Thyroid gland (tissue), 4 donors: ENCODE measurements around the gene TTC12. TPM values are rescaled to one million over a fixed set of nuclear protein-coding genes. Genes with fewer than 3 reads are reported as not detected.

Experiments
- DNase-seq, 2 donors: peaks; one replicate each; pipeline ENCODE4 v3.0.0-alpha.2; 2019
- H3K27ac ChIP-seq, 3 donors: fragments of 200-600 bp; sonication (generic); 1 replicate in 2 of 3; 2 replicates in 1 of 3; pipeline ENCODE4 v1.5.1; 2016 to 2019; ENCODE audit warnings: mild to moderate bottlenecking in 1 of 3, moderate library complexity in 1 of 3
- H3K27me3 ChIP-seq: fragments of 200-600 bp; sonication (generic); one replicate; pipeline ENCODE4 v1.5.1; 2019
- H3K36me3 ChIP-seq, 2 donors: fragments of 200-600 bp; sonication (generic); one replicate each; pipeline ENCODE4 v1.5.1; 2016 to 2019
- H3K4me1 ChIP-seq, 2 donors: fragments of 200-600 bp; sonication (generic); one replicate each; pipeline ENCODE4 v1.5.1; 2017 to 2019
- H3K4me3 ChIP-seq, 3 donors: fragments of 200-600 bp; sonication (generic); replicated peaks in 1 of 3; 1 replicate in 2 of 3; 2 replicates in 1 of 3; pipeline ENCODE4 v1.5.1; 2016; ENCODE audit warnings: mild to moderate bottlenecking in 1 of 3
- H3K9me3 ChIP-seq: fragments of 200-600 bp; sonication (generic); one replicate; pipeline ENCODE4 v1.5.1; 2017
- POLR2A ChIP-seq, 2 donors: fragments of 450-650 bp; IDR thresholded peaks; one replicate each; pipeline ENCODE4 v1.6.1; 2017; ENCODE audit warnings: antibody characterized with exemption in 2 of 2, mild to moderate bottlenecking in 2 of 2, moderate library complexity in 1 of 2
- WGBS, 2 donors: methylation state at CpG; one replicate each; pipeline ENCODE4 v1.1.5; 2017; 5-methylcytosine and 5-hydroxymethylcytosine counted together
- intact Hi-C: fragments of 100-400 bp; cut with DNase I; formaldehyde crosslinking; loops from one replicate; pipeline ENCODE4 v1.15.1; 2023
- total RNA-seq, 4 donors: library from RNA; depleted of rRNA; stranded (reverse); fragments of >200 nt; gene quantifications; one replicate each; pipeline ENCODE4 v1.2.3, GENCODE V29; 2016
- TF ChIP-seq, protein P1 (sequence below), 6 experiments: fragments of 200-600 bp in 3 of 6; fragments of 450-650 bp in 3 of 6; sonication (generic) in 3 of 6; IDR thresholded peaks; one replicate each; pipeline ENCODE4 v1.5.1; 2016 to 2019; ENCODE audit warnings: antibody characterized with exemption in 6 of 6, mild to moderate bottlenecking in 2 of 6, inconsistent platforms in 1 of 6, moderate library complexity in 1 of 6

TTC12 gene
- total RNA-seq, 4 donors from 2014 or later, result 30.8 to 45.6 (median 36.8) TPM

- H3K36me3 ChIP-seq, result no peaks in the 10 kb centered on the region
- H3K27ac ChIP-seq, result no peak overlapping the region
- H3K27me3 ChIP-seq, result no peaks in the 10 kb centered on the region
- TF ChIP-seq, protein P1, sequence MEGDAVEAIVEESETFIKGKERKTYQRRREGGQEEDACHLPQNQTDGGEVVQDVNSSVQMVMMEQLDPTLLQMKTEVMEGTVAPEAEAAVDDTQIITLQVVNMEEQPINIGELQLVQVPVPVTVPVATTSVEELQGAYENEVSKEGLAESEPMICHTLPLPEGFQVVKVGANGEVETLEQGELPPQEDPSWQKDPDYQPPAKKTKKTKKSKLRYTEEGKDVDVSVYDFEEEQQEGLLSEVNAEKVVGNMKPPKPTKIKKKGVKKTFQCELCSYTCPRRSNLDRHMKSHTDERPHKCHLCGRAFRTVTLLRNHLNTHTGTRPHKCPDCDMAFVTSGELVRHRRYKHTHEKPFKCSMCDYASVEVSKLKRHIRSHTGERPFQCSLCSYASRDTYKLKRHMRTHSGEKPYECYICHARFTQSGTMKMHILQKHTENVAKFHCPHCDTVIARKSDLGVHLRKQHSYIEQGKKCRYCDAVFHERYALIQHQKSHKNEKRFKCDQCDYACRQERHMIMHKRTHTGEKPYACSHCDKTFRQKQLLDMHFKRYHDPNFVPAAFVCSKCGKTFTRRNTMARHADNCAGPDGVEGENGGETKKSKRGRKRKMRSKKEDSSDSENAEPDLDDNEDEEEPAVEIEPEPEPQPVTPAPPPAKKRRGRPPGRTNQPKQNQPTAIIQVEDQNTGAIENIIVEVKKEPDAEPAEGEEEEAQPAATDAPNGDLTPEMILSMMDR (IDR thresholded peaks at IDR 0.05), result no peak
- no peak for TF ChIP-seq POLR2A (IDR thresholded peaks at IDR 0.05)
- no peak overlapping the region for H3K4me3 ChIP-seq
- H3K9me3 ChIP-seq, result no peaks in the 10 kb centered on the region
- 84 to 85% methylated on average over 4 of the region's 4 CpGs for WGBS, 2 donors
- no peak for DNase-seq
- no peaks in the 10 kb centered on the region for H3K4me1 ChIP-seq
- intact Hi-C loops, result no loop called here
These were observed 35.5 kb upstream of the TTC12 start for GRCh38 chr11:113278925-113279324.

DNA sequence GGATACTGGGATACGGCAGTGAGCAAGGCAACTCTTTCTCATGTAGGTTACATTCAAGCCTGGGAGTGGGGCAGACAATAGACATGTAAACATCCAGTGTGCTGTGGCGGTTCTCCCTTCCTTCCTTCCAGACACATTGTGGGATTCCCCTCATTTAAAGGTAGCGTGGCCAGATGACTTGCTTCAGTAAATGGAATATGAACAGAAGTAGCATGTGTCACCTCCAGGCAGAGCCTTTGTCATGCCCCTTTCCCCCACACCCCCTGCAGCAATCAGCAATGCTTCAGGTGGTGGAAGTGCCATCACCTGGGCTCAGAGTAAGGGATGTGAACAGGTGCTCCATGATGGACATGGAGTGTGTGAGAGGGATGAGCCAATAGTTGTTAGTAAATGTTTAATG is 34.8 kb upstream of the TTC12 start:
- Histone ChIP-seq H3K27me3 (no peaks in the 10 kb centered on the region), H3K4me3 (no peak overlapping the region), H3K36me3 (no peaks in the 10 kb centered on the region), H3K27ac (no peak overlapping the region), H3K9me3 (no peaks in the 10 kb centered on the region), H3K4me1 (no peaks in the 10 kb centered on the region)
- DNase-seq, result no peak
- WGBS, 2 donors, result 80 to 82% methylated on average over 3 of the region's 3 CpGs
- intact Hi-C loops, result no loop called here
- no peak for TF ChIP-seq POLR2A (IDR thresholded peaks at IDR 0.05)
- TF ChIP-seq, protein P1 (IDR thresholded peaks at IDR 0.05), result no peak

GRCh38 chr11:113281052-113281725 is 33.2 kb upstream of the TTC12 start:
- Histone ChIP-seq H3K4me3 (no peak overlapping the region), H3K36me3 (no peaks in the 10 kb centered on the region), H3K27ac (no peak overlapping the region), H3K9me3 (no peaks in the 10 kb centered on the region), H3K4me1 (no peaks in the 10 kb centered on the region), H3K27me3 (no peaks in the 10 kb centered on the region)
- DNase-seq, result no peak
- intact Hi-C loops, result no loop called here
- TF ChIP-seq POLR2A (IDR thresholded peaks at IDR 0.05), result no peak
- TF ChIP-seq, protein P1 (IDR thresholded peaks at IDR 0.05), result no peak
- 90 to 98% methylated on average over 2 of the region's 2 CpGs for WGBS, 2 donors

DNA sequence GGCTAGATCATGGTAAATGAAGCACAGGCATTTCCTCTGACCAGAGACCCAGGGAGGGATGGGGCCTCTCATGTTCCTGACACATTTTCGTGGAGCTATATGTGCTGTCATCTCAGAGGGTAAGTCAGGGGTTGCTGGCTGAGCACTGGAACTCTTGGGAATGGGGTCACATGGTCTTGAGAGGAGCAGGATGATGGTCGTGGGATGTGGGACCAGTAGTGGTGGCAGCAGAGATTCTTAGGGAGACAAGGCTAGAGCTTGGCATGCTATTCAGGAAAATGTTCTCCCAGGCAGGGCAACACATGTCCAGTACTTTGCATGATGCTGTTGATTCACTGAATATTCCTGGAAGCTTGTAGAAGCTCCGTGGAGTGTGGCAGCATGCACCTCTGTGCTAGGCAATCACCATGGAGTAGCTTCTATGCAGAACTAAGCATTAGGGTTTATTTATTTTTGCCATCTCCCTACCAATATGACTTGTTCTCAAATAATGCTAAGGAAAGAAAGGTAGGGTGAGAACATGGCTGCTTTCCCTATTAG is 31.4 kb upstream of the TTC12 start:
- TF ChIP-seq, protein P1 (IDR thresholded peaks at IDR 0.05), result no peak
- no peak for TF ChIP-seq POLR2A (IDR thresholded peaks at IDR 0.05)
- no peak for DNase-seq
- H3K36me3 ChIP-seq, result no peaks in the 10 kb centered on the region
- no peak overlapping the region for H3K27ac ChIP-seq
- H3K27me3 ChIP-seq, result no peaks in the 10 kb centered on the region
- intact Hi-C loops, result no loop called here
- H3K9me3 ChIP-seq, result no peaks in the 10 kb centered on the region
- WGBS, 2 donors, result 62 to 74% methylated on average over 3 of the region's 3 CpGs
- no peaks in the 10 kb centered on the region for H3K4me1 ChIP-seq
- H3K4me3 ChIP-seq, result no peak overlapping the region

- H3K4me1 ChIP-seq, result no peaks in the 10 kb centered on the region
- TF ChIP-seq, protein P1 (IDR thresholded peaks at IDR 0.05), result no peak
- no peak for TF ChIP-seq POLR2A (IDR thresholded peaks at IDR 0.05)
- DNase-seq, result no peak
- WGBS, 2 donors, result 92 to 93% methylated on average over 2 of the region's 2 CpGs
- no peaks in the 10 kb centered on the region for H3K9me3 ChIP-seq
- intact Hi-C loops, result no loop called here
- no peaks in the 10 kb centered on the region for H3K36me3 ChIP-seq
- H3K27ac ChIP-seq, result no peak overlapping the region
- H3K27me3 ChIP-seq, result no peaks in the 10 kb centered on the region
- no peak overlapping the region for H3K4me3 ChIP-seq
These were observed 30.5 kb upstream of the TTC12 start for GRCh38 chr11:113283881-113284280.
